Measurements from ENCODE around the gene RASSF7.

Gene RASSF7

DNA sequence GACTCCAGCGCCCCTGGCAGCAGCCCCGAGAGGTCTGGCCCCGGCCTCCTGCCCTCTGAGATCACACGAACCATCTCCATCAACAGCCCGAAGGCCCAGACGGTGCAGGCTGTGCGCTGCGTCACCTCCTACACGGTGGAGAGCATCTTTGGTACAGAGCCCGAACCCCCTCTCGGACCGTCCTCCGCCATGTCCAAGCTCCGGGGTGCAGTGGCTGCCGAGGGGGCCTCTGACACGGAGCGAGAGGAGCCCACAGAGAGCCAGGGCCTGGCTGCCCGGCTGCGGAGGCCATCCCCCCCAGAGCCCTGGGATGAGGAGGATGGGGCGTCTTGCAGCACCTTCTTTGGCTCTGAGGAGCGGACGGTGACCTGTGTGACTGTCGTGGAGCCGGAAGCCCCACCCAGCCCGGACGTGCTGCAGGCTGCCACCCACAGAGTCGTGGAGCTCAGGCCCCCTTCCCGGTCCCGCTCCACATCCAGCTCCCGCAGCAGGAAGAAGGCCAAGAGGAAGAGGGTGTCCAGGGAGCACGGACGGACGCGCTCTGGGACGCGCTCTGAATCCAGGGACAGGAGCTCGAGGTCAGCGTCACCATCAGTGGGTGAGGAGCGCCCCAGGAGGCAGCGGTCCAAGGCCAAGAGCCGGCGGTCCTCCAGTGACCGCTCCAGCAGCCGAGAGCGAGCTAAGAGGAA is 47.3 kb downstream of the RASSF7 start:
- no peak overlapping the region for H3K4me3 ChIP-seq (ENCODE audit: low read depth, low read length, poor library complexity, severe bottlenecking)
- TF ChIP-seq EZH2 (IDR thresholded peaks at IDR 0.05; ENCODE audit: borderline replicate concordance, low read length): no peak
- TF ChIP-seq, protein P1, sequence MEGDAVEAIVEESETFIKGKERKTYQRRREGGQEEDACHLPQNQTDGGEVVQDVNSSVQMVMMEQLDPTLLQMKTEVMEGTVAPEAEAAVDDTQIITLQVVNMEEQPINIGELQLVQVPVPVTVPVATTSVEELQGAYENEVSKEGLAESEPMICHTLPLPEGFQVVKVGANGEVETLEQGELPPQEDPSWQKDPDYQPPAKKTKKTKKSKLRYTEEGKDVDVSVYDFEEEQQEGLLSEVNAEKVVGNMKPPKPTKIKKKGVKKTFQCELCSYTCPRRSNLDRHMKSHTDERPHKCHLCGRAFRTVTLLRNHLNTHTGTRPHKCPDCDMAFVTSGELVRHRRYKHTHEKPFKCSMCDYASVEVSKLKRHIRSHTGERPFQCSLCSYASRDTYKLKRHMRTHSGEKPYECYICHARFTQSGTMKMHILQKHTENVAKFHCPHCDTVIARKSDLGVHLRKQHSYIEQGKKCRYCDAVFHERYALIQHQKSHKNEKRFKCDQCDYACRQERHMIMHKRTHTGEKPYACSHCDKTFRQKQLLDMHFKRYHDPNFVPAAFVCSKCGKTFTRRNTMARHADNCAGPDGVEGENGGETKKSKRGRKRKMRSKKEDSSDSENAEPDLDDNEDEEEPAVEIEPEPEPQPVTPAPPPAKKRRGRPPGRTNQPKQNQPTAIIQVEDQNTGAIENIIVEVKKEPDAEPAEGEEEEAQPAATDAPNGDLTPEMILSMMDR (IDR thresholded peaks at IDR 0.05; ENCODE audit: low read length): no peak
- no peak overlapping the region for H2AFZ ChIP-seq (ENCODE audit: low read length)
- no peaks in the 10 kb centered on the region for H3K79me2 ChIP-seq (ENCODE audit: insufficient read depth, low read length)
- H3K4me2 ChIP-seq (ENCODE audit: low read length): no peak overlapping the region
- peaks cover 5% of the 10 kb centered on the region for H3K4me1 ChIP-seq (ENCODE audit: insufficient read depth, low read length, severe bottlenecking)
- peaks cover 97% of the 10 kb centered on the region for H3K36me3 ChIP-seq (ENCODE audit: insufficient read depth, low read length)
- H3K9me2 ChIP-seq (ENCODE audit: low read depth, low read length): no peaks in the 10 kb centered on the region
- no peaks in the 10 kb centered on the region for H3K27me3 ChIP-seq (ENCODE audit: insufficient read depth, low read length)
- no peaks in the 10 kb centered on the region for H3K9me3 ChIP-seq (ENCODE audit: low read length)
- H3K27ac ChIP-seq (ENCODE audit: low read depth, low read length, poor library complexity, severe bottlenecking): no peak overlapping the region
- H3F3A ChIP-seq (ENCODE audit: insufficient read depth, low read length): no peaks in the 10 kb centered on the region
- no peaks in the 10 kb centered on the region for H4K20me1 ChIP-seq (ENCODE audit: insufficient read depth, low read length)
- H3K9ac ChIP-seq (ENCODE audit: low read length): no peak overlapping the region

DNA sequence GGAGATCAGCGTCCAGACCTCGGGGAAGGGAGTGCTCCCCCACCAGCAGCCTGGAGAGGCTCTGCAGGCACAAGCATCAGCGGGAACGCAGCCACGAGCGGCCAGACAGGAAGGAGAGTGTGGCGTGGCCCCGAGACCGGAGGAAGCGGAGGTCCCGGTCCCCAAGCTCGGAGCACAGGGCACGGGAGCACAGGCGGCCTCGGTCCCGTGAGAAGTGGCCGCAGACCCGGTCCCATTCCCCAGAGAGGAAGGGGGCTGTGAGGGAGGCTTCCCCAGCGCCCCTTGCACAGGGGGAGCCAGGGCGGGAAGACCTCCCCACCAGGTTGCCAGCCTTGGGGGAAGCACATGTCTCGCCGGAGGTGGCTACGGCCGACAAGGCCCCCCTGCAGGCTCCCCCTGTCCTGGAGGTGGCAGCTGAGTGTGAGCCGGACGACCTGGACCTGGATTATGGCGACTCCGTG is 48.1 kb downstream of the RASSF7 start:
- no peak overlapping the region for H3K9ac ChIP-seq (ENCODE audit: low read length)
- H3K4me2 ChIP-seq (ENCODE audit: low read length): no peak overlapping the region
- H3K36me3 ChIP-seq (ENCODE audit: insufficient read depth, low read length): peaks cover 93% of the 10 kb centered on the region
- no peak overlapping the region for H3K27ac ChIP-seq (ENCODE audit: low read depth, low read length, poor library complexity, severe bottlenecking)
- H4K20me1 ChIP-seq (ENCODE audit: insufficient read depth, low read length): no peaks in the 10 kb centered on the region
- TF ChIP-seq EZH2 (IDR thresholded peaks at IDR 0.05; ENCODE audit: borderline replicate concordance, low read length): no peak
- TF ChIP-seq, protein P1 (IDR thresholded peaks at IDR 0.05; ENCODE audit: low read length): no peak
- no peaks in the 10 kb centered on the region for H3K9me2 ChIP-seq (ENCODE audit: low read depth, low read length)
- H3K4me1 ChIP-seq (ENCODE audit: insufficient read depth, low read length, severe bottlenecking): peaks cover 10% of the 10 kb centered on the region
- no peaks in the 10 kb centered on the region for H3K9me3 ChIP-seq (ENCODE audit: low read length)
- H3K4me3 ChIP-seq (ENCODE audit: low read depth, low read length, poor library complexity, severe bottlenecking): no peak overlapping the region
- H3K27me3 ChIP-seq (ENCODE audit: insufficient read depth, low read length): no peaks in the 10 kb centered on the region
- no peaks in the 10 kb centered on the region for H3K79me2 ChIP-seq (ENCODE audit: insufficient read depth, low read length)
- H2AFZ ChIP-seq (ENCODE audit: low read length): no peak overlapping the region
- no peaks in the 10 kb centered on the region for H3F3A ChIP-seq (ENCODE audit: insufficient read depth, low read length)

DNA sequence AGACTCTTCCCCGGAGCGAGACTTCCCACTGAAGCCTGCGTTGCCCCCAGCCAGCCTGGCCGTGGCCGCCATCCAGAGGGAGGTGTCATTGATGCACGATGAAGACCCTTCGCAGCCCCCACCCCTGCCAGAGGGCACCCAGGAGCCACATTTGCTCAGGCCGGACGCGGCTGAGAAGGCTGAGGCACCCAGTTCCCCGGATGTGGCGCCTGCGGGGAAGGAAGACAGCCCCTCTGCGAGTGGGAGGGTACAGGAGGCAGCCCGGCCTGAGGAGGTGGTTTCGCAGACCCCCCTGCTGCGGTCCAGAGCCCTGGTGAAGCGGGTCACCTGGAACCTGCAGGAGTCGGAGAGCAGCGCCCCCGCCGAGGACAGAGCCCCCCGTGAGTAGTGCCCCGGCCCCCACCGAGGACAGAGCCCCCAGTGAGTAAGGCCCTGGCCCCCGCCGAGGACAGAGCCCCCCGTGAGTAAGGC is 48.6 kb downstream of the RASSF7 start:
- Histone ChIP-seq H2AFZ (ENCODE audit: low read length) (no peak overlapping the region), H3K36me3 (ENCODE audit: insufficient read depth, low read length) (peaks cover 88% of the 10 kb centered on the region), H3F3A (ENCODE audit: insufficient read depth, low read length) (no peaks in the 10 kb centered on the region), H3K9me2 (ENCODE audit: low read depth, low read length) (no peaks in the 10 kb centered on the region), H3K4me2 (ENCODE audit: low read length) (no peak overlapping the region), H3K79me2 (ENCODE audit: insufficient read depth, low read length) (no peaks in the 10 kb centered on the region), H3K9ac (ENCODE audit: low read length) (no peak overlapping the region), H3K9me3 (ENCODE audit: low read length) (no peaks in the 10 kb centered on the region), H3K4me1 (ENCODE audit: insufficient read depth, low read length, severe bottlenecking) (peaks cover 14% of the 10 kb centered on the region), H3K27ac (ENCODE audit: low read depth, low read length, poor library complexity, severe bottlenecking) (no peak overlapping the region), H4K20me1 (ENCODE audit: insufficient read depth, low read length) (no peaks in the 10 kb centered on the region), H3K27me3 (ENCODE audit: insufficient read depth, low read length) (no peaks in the 10 kb centered on the region), H3K4me3 (ENCODE audit: low read depth, low read length, poor library complexity, severe bottlenecking) (no peak overlapping the region)
- no peak for TF ChIP-seq EZH2 (IDR thresholded peaks at IDR 0.05; ENCODE audit: borderline replicate concordance, low read length)
